GM23248 (cell line): ENCODE results near the gene KIZ. TPM values are rescaled to one million over a fixed set of nuclear protein-coding genes. Genes with fewer than 3 reads are reported as not detected.

Experiments
- DNase-seq: peaks from one replicate; pipeline ENCODE4 v3.0.0-alpha.2; 2015
- H2AFZ ChIP-seq: fragments of 200-600 bp; sonication (generic); 2 replicates; pipeline ENCODE4 v1.6.1; 2016; ENCODE audit warnings: antibody characterized with exemption
- H3F3A ChIP-seq: fragments of 200-600 bp; sonication (generic); 2 replicates; pipeline ENCODE4 v1.6.1; 2016; ENCODE audit warnings: mild to moderate bottlenecking, antibody characterized with exemption, mixed run types; ENCODE audit not compliant: insufficient read depth
- H3K27ac ChIP-seq: fragments of 200-600 bp; sonication (generic); 2 replicates; pipeline ENCODE4 v1.5.1; 2016; ENCODE audit warnings: mild to moderate bottlenecking
- H3K27me3 ChIP-seq: fragments of 200-600 bp; sonication (generic); replicated peaks from 2 replicates; pipeline ENCODE4 v1.6.1; 2016; ENCODE audit warnings: mild to moderate bottlenecking; ENCODE audit not compliant: insufficient read depth
- H3K36me3 ChIP-seq: fragments of 200-600 bp; sonication (generic); 2 replicates; pipeline ENCODE4 v1.6.1; 2016; ENCODE audit warnings: low read depth, mild to moderate bottlenecking
- H3K4me1 ChIP-seq: fragments of 200-600 bp; sonication (generic); 2 replicates; pipeline ENCODE4 v1.6.1; 2016; ENCODE audit warnings: mild to moderate bottlenecking; ENCODE audit not compliant: insufficient read depth
- H3K4me2 ChIP-seq: fragments of 200-600 bp; sonication (generic); one replicate; pipeline ENCODE4 v1.6.1; 2016; ENCODE audit warnings: mild to moderate bottlenecking; ENCODE audit not compliant: unreplicated experiment
- H3K4me3 ChIP-seq: fragments of 200-600 bp; sonication (generic); 2 replicates; pipeline ENCODE4 v1.5.1; 2016; ENCODE audit warnings: mild to moderate bottlenecking
- H3K79me2 ChIP-seq: fragments of 200-600 bp; sonication (generic); 2 replicates; pipeline ENCODE4 v1.6.1; 2016; ENCODE audit warnings: mild to moderate bottlenecking; ENCODE audit not compliant: insufficient read depth
- H3K9ac ChIP-seq: fragments of 200-600 bp; sonication (generic); 2 replicates; pipeline ENCODE4 v1.6.1; 2016; ENCODE audit warnings: mild to moderate bottlenecking
- H3K9me2 ChIP-seq: fragments of 200-600 bp; sonication (generic); 2 replicates; pipeline ENCODE4 v1.6.1; 2016; ENCODE audit warnings: mixed run types, mild to moderate bottlenecking, moderate library complexity; ENCODE audit not compliant: insufficient read depth
- H3K9me3 ChIP-seq: fragments of 200-600 bp; sonication (generic); one replicate; pipeline ENCODE4 v1.6.1; 2017; ENCODE audit warnings: low read depth
- H4K20me1 ChIP-seq: fragments of 200-600 bp; sonication (generic); 2 replicates; pipeline ENCODE4 v1.6.0; 2016; ENCODE audit not compliant: insufficient read depth
- EZH2 ChIP-seq: fragments of 200-600 bp; sonication (generic); IDR thresholded peaks from 2 replicates; pipeline ENCODE4 v1.6.1; 2018; ENCODE audit warnings: antibody characterized with exemption, mild to moderate bottlenecking; ENCODE audit not compliant: insufficient read depth, poor library complexity, severe bottlenecking
- EZH2phosphoT487 ChIP-seq: fragments of 200-600 bp; sonication (generic); IDR thresholded peaks from 2 replicates; pipeline ENCODE4 v1.6.1; 2018; ENCODE audit warnings: antibody characterized with exemption, moderate library complexity, mild to moderate bottlenecking, low read depth; ENCODE audit not compliant: insufficient read depth
- WGBS, 2 experiments: methylation state at CpG; one replicate each; pipeline ENCODE4 v1.1.6; 2015 to 2017; ENCODE audit warnings: low lambda C conversion rate in 2 of 2, low coverage in 1 of 2; ENCODE audit errors: missing lambda C conversion rate in 2 of 2; 5-methylcytosine and 5-hydroxymethylcytosine counted together
- in situ Hi-C: fragments of 300-500 bp; cut with MboI; formaldehyde crosslinking; loops from 2 replicates; pipeline ENCODE4 v1.15.0; 2020
- polyA plus RNA-seq: library from polyadenylated mRNA; unstranded; fragments of >200 nt; fragmentation: Nextera tagmentation; extraction: Ambion mirVana; gene quantifications from 2 replicates; pipeline ENCODE4 v1.2.1, GENCODE V29; 2016
- total RNA-seq: library from RNA; depleted of rRNA; stranded (reverse); fragments of >200 nt; shearing (Covaris generic); gene quantifications from 2 replicates; pipeline ENCODE4 v1.2.3, GENCODE V29; 2014

KIZ gene
- total and polyA plus RNA-seq, 2 experiments from 2014 or later = 15.4 to 24.5 TPM

- Histone ChIP-seq H3K79me2 (no peaks in the 10 kb centered on the region), H3K27ac (no peak overlapping the region), H4K20me1 (no peaks in the 10 kb centered on the region), H3K36me3 (no peaks in the 10 kb centered on the region), H3F3A (no peaks in the 10 kb centered on the region), H3K4me1 (no peaks in the 10 kb centered on the region), H3K9me3 (no peaks in the 10 kb centered on the region), H3K9ac (no peak overlapping the region), H3K4me2 (no peak overlapping the region), H3K4me3 (no peak overlapping the region), H3K9me2 (no peaks in the 10 kb centered on the region), H3K27me3 (peaks cover 4% of the 10 kb centered on the region; the same call in 1 of the 2 replicates), H2AFZ (no peak overlapping the region)
- in situ Hi-C loops = no loop called here
- TF ChIP-seq EZH2phosphoT487 (no peak), EZH2 (no peak)
- DNase-seq = no peak
- 32% methylated on average over 6 of the region's 6 CpGs for WGBS, 2 experiments
Observed at GRCh38 chr20:21251278-21251677, 125.4 kb downstream of the KIZ start.

- Histone ChIP-seq H3K27me3 (peaks cover 4% of the 10 kb centered on the region; the same call in 1 of the 2 replicates), H3K79me2 (no peaks in the 10 kb centered on the region), H3K27ac (no peak overlapping the region), H4K20me1 (no peaks in the 10 kb centered on the region), H3K9ac (no peak overlapping the region), H3K4me1 (no peaks in the 10 kb centered on the region), H3K4me2 (no peak overlapping the region), H3K9me2 (no peaks in the 10 kb centered on the region), H3K4me3 (no peak overlapping the region), H3K36me3 (no peaks in the 10 kb centered on the region), H3K9me3 (no peaks in the 10 kb centered on the region), H2AFZ (no peak overlapping the region), H3F3A (no peaks in the 10 kb centered on the region)
- DNase-seq = no peak
- TF ChIP-seq EZH2 (no peak), EZH2phosphoT487 (no peak)
- in situ Hi-C loops = no loop called here
- 57 to 69% methylated on average over 3 of the region's 3 CpGs for WGBS, 2 experiments
Observed at GRCh38 chr20:21257192-21257591, 131.3 kb downstream of the KIZ start.

GRCh38 chr20:21258411-21258810, 132.5 kb downstream of the KIZ start:
- no peak overlapping the region for H3K4me3 ChIP-seq
- H3K4me1 ChIP-seq = no peaks in the 10 kb centered on the region
- H3K9me2 ChIP-seq = no peaks in the 10 kb centered on the region
- H3K27me3 ChIP-seq = peaks cover 4% of the 10 kb centered on the region; the same call in 1 of the 2 replicates
- no peak for TF ChIP-seq EZH2phosphoT487
- TF ChIP-seq EZH2 = no peak
- no peaks in the 10 kb centered on the region for H3K36me3 ChIP-seq
- DNase-seq = no peak
- no peaks in the 10 kb centered on the region for H3K9me3 ChIP-seq
- in situ Hi-C loops = no loop called here
- no peaks in the 10 kb centered on the region for H3F3A ChIP-seq
- no peak overlapping the region for H3K9ac ChIP-seq
- H3K4me2 ChIP-seq = no peak overlapping the region
- H3K79me2 ChIP-seq = no peaks in the 10 kb centered on the region
- no peak overlapping the region for H3K27ac ChIP-seq
- H4K20me1 ChIP-seq = no peaks in the 10 kb centered on the region
- WGBS, 2 experiments = 57 to 59% methylated on average over 6 of the region's 6 CpGs
- no peak overlapping the region for H2AFZ ChIP-seq

GRCh38 chr20:21259346-21259745, 133.5 kb downstream of the KIZ start:
- no peak for DNase-seq
- no peak overlapping the region for H3K4me2 ChIP-seq
- TF ChIP-seq EZH2phosphoT487 (no peak), EZH2 (no peak)
- H3K36me3 ChIP-seq = no peaks in the 10 kb centered on the region
- no peak overlapping the region for H3K27ac ChIP-seq
- peaks cover 4% of the 10 kb centered on the region; the same call in 1 of the 2 replicates for H3K27me3 ChIP-seq
- H3K9me2 ChIP-seq = no peaks in the 10 kb centered on the region
- no peaks in the 10 kb centered on the region for H3K79me2 ChIP-seq
- WGBS, 2 experiments = 49 to 53% methylated on average over 8 of the region's 8 CpGs
- H4K20me1 ChIP-seq = no peaks in the 10 kb centered on the region
- no peaks in the 10 kb centered on the region for H3F3A ChIP-seq
- H3K9ac ChIP-seq = no peak overlapping the region
- no peaks in the 10 kb centered on the region for H3K9me3 ChIP-seq
- H3K4me1 ChIP-seq = no peaks in the 10 kb centered on the region
- no peak overlapping the region for H2AFZ ChIP-seq
- in situ Hi-C loops = no loop called here
- no peak overlapping the region for H3K4me3 ChIP-seq

- Histone ChIP-seq H3K9ac (no peak overlapping the region), H3K4me1 (no peaks in the 10 kb centered on the region), H4K20me1 (no peaks in the 10 kb centered on the region), H3K27me3 (no peaks in the 10 kb centered on the region), H3F3A (no peaks in the 10 kb centered on the region), H3K4me2 (no peak overlapping the region), H3K36me3 (no peaks in the 10 kb centered on the region), H3K4me3 (no peak overlapping the region), H2AFZ (no peak overlapping the region), H3K9me3 (no peaks in the 10 kb centered on the region), H3K9me2 (no peaks in the 10 kb centered on the region), H3K79me2 (no peaks in the 10 kb centered on the region), H3K27ac (no peak overlapping the region)
- 15 to 38% methylated on average over 2 of the region's 2 CpGs for WGBS, 2 experiments
- TF ChIP-seq EZH2phosphoT487 (no peak), EZH2 (no peak)
- in situ Hi-C loops = no loop called here
- DNase-seq = no peak
Observed at GRCh38 chr20:21262812-21263211, 136.9 kb downstream of the KIZ start.
